Skeletal muscle satellite cell (primary cell): ENCODE data around the gene ZNF827. TPM values are rescaled to one million over a fixed set of nuclear protein-coding genes. Genes with fewer than 3 reads are reported as not detected.

Source experiments
- H3K27me3 ChIP-seq: 2 replicates; pipeline ENCODE4 v1.7.0; 2013; ENCODE audit warnings: low read length; ENCODE audit not compliant: control insufficient read depth, insufficient read depth
- H3K36me3 ChIP-seq: 2 replicates; pipeline ENCODE4 v1.7.0; 2013; ENCODE audit warnings: mild to moderate bottlenecking, control low read depth, low read length; ENCODE audit not compliant: insufficient read depth
- H3K4me1 ChIP-seq: 2 replicates; pipeline ENCODE4 v1.7.0; 2013; ENCODE audit warnings: low read length; ENCODE audit not compliant: control insufficient read depth, insufficient read depth
- H3K4me2 ChIP-seq: 2 replicates; pipeline ENCODE4 v1.7.0; 2013; ENCODE audit warnings: mild to moderate bottlenecking, low read length
- H3K4me3 ChIP-seq: 2 replicates; pipeline ENCODE4 v1.7.0; 2013; ENCODE audit warnings: low read length
- H3K9ac ChIP-seq: 2 replicates; pipeline ENCODE4 v1.7.0; 2013; ENCODE audit warnings: mild to moderate bottlenecking, low read depth, low read length, moderate library complexity
- H3K9me3 ChIP-seq: replicated peaks from 2 replicates; pipeline ENCODE4 v1.7.0; 2013; ENCODE audit warnings: mild to moderate bottlenecking, control low read depth, low read length
- total RNA-seq: library from RNA; depleted of rRNA; stranded (reverse); fragments of >200 nt; gene quantifications from 2 replicates; pipeline ENCODE4 v1.2.3, GENCODE V29; 2012; rRNA removed

Gene ZNF827
- 2.5 and 6.1 TPM in 2 replicates for total RNA-seq

GRCh38 chr4:145938618-145939440 lies at the start of gene ZNF827:
ZNF827 (minus strand) TSS chr4:145938823; CDS start chr4:145938407, 416 bp downstream.
- Histone ChIP-seq H3K4me3 (peak within 1 kb of the TSS; percentile 83), H3K36me3 (no peaks in the 10 kb centered on the region), H3K4me2 (peak within 1 kb of the TSS; percentile 85), H3K4me1 (peaks cover 31% of the 10 kb centered on the region), H3K9me3 (no peaks in the 10 kb centered on the region), H3K9ac (peak within 1 kb of the TSS; percentile 86), H3K27me3 (no peaks in the 10 kb centered on the region)

DNA sequence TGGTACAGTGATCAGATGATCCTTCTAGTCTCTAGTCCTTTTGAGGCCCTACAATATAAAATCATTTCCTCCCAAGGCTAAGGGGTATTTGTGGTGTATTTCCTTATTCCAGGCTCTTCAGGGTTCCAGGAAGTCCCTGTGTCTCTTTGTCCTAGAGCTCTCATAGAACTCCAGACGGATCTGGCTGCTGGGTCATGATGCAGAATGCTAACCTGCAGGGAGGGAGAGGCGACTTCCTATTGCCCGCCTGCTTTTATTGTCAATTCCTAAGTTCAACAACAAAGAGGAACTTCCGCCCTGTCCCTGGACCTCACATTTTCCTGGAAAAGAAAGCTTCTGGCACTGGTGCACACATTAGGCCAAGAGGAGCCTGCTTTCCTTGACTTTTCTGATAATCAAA lies 45.9 kb upstream of the ZNF827 start:
- Histone ChIP-seq H3K4me1 (no peaks in the 10 kb centered on the region), H3K27me3 (peaks cover 3% of the 10 kb centered on the region), H3K9me3 (no peaks in the 10 kb centered on the region)

GRCh38 chr4:145982791-145983190 lies 44.2 kb upstream of the ZNF827 start:
- H3K36me3 ChIP-seq = no peaks in the 10 kb centered on the region
- no peak overlapping the region for H3K9ac ChIP-seq
- H3K27me3 ChIP-seq = peaks cover 3% of the 10 kb centered on the region
- H3K9me3 ChIP-seq = no peaks in the 10 kb centered on the region
- no peaks in the 10 kb centered on the region for H3K4me1 ChIP-seq
- H3K4me2 ChIP-seq = no peak overlapping the region
- H3K4me3 ChIP-seq = no peak overlapping the region

More for the DNA sequence above, 45.9 kb upstream of the ZNF827 start:
- Histone ChIP-seq H3K4me3 (no peak overlapping the region), H3K9ac (no peak overlapping the region), H3K4me2 (no peak overlapping the region), H3K36me3 (no peaks in the 10 kb centered on the region)

DNA sequence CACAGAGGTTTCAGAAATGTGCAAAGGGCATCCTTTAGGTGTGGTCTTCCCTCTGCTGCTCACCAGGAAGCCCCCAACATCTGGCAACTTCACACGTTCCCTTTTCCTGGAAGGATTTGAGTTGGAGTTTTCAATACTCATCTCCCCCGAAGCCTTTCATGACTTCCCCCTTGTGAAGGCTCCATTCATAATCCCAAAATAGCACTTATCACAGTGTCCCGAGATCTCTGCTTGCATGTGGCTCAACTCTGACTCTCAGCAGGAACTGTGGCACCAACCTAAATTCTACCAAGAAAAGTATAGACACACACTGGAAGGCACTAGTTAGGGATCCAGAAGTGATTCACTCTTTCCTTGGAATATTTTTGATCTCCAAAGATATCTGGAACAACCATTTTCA lies 40.5 kb upstream of the ZNF827 start:
- no peaks in the 10 kb centered on the region for H3K4me1 ChIP-seq
- H3K36me3 ChIP-seq = no peaks in the 10 kb centered on the region
- no peak overlapping the region for H3K9ac ChIP-seq
- H3K4me2 ChIP-seq = no peak overlapping the region
- peaks cover 3% of the 10 kb centered on the region for H3K27me3 ChIP-seq
- no peak overlapping the region for H3K4me3 ChIP-seq
- H3K9me3 ChIP-seq = no peaks in the 10 kb centered on the region

GRCh38 chr4:145976680-145977079 lies 38.1 kb upstream of the ZNF827 start:
- no peaks in the 10 kb centered on the region for H3K4me1 ChIP-seq
- no peaks in the 10 kb centered on the region for H3K36me3 ChIP-seq
- H3K9ac ChIP-seq = no peak overlapping the region
- H3K4me3 ChIP-seq = no peak overlapping the region
- H3K9me3 ChIP-seq = no peaks in the 10 kb centered on the region
- no peak overlapping the region for H3K4me2 ChIP-seq
- H3K27me3 ChIP-seq = peaks cover 3% of the 10 kb centered on the region

GRCh38 chr4:145960012-145960411 lies 21.4 kb upstream of the ZNF827 start:
- Histone ChIP-seq H3K4me1 (peaks cover 3% of the 10 kb centered on the region), H3K9me3 (no peaks in the 10 kb centered on the region), H3K4me2 (no peak overlapping the region)

DNA sequence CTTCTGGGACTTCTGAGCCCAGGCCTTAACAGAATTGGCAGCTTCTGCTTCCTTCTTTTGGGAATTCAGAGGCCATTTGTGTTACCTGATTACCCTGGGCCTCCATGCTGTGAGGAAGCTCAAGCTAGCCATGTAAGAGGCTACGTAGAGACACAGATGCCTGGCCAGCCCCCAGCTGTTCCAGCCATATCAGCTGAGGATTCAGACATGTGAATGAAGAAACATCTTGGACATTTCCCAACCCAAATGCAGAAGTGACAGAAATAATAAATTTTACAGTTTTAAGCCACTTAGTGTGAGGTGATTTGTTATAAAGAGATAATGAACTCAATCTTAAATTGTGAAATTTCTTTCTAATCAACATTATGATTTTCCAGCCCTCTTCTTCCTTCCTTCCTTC lies 18.7 kb upstream of the ZNF827 start:
- peaks cover 11% of the 10 kb centered on the region for H3K4me1 ChIP-seq
- H3K9me3 ChIP-seq = no peaks in the 10 kb centered on the region
- no peak overlapping the region for H3K9ac ChIP-seq
- H3K36me3 ChIP-seq = no peaks in the 10 kb centered on the region
- H3K4me2 ChIP-seq = no peak overlapping the region
- no peaks in the 10 kb centered on the region for H3K27me3 ChIP-seq
- no peak overlapping the region for H3K4me3 ChIP-seq

More at GRCh38 chr4:145960012-145960411, 21.4 kb upstream of the ZNF827 start:
- H3K36me3 ChIP-seq = no peaks in the 10 kb centered on the region
- no peaks in the 10 kb centered on the region for H3K27me3 ChIP-seq
- H3K4me3 ChIP-seq = no peak overlapping the region
- H3K9ac ChIP-seq = no peak overlapping the region

GRCh38 chr4:145956288-145956890 lies 17.8 kb upstream of the ZNF827 start:
- Histone ChIP-seq H3K4me2 (no peak overlapping the region), H3K27me3 (no peaks in the 10 kb centered on the region), H3K4me3 (no peak overlapping the region), H3K4me1 (peaks cover 11% of the 10 kb centered on the region), H3K36me3 (no peaks in the 10 kb centered on the region), H3K9ac (no peak overlapping the region), H3K9me3 (no peaks in the 10 kb centered on the region)

DNA sequence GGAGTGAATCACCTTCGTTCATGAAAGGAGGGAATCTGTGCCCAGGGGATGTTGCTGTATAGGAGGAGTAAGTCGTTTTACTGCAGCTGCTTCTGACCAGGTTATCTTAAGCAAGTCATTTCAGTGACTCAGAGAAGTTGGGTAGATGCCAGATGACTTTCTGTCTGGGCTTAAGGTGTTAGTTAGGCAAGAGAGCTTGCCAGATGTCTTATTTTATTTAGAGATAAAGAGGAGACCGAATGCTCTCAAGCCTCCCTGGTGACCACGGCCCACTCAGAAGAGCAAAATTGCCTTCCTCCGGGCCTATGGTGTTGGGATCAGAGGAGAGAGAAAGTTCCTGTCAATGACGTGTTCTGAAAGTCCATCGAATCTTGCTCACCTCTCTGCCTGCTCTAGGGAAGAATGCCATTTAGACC lies 16.3 kb upstream of the ZNF827 start:
- H3K27me3 ChIP-seq = no peaks in the 10 kb centered on the region
- peaks cover 11% of the 10 kb centered on the region for H3K4me1 ChIP-seq
- no peaks in the 10 kb centered on the region for H3K9me3 ChIP-seq
- no peaks in the 10 kb centered on the region for H3K36me3 ChIP-seq
- no peak overlapping the region for H3K4me2 ChIP-seq
- H3K4me3 ChIP-seq = no peak overlapping the region
- H3K9ac ChIP-seq = no peak overlapping the region

GRCh38 chr4:145951931-145952330 lies 13.3 kb upstream of the ZNF827 start:
- Histone ChIP-seq H3K4me1 (peaks cover 11% of the 10 kb centered on the region), H3K9me3 (no peaks in the 10 kb centered on the region), H3K36me3 (no peaks in the 10 kb centered on the region), H3K27me3 (no peaks in the 10 kb centered on the region), H3K4me2 (no peak overlapping the region), H3K4me3 (no peak overlapping the region), H3K9ac (no peak overlapping the region)

DNA sequence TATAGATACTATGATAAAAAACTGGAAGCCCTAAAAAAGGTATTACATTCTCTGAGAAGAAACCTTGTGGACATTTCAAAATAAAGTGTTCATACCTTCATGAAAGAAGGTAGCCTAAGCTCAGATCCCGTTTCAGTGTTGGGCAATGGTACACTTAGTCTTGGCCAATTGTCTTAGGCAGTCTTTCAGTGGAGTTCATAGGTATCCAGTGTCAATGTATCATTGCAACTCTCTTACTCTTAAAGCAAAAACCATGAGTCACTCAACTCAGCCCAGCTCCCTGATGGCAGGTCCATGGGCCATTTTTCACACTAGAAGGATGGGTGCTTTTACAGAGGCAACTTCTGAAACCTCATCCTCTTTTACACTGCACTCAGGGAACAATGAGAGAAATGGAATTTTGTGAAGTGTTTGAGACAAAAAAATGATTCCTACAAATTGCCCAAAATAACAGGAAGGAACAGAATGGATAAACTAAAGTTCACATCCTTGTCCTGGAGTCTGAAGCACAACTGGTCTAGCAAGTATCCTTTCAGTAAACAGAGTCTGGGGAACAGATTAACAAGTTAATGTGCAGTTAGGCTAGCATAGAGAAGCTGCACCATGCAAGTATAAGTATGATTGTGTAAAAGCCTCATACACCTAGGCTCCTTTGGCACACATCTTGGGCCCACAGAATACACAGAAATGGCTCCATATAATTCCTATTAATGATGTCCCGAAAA lies 7.0 kb upstream of the ZNF827 start:
- Histone ChIP-seq H3K36me3 (no peaks in the 10 kb centered on the region), H3K27me3 (no peaks in the 10 kb centered on the region), H3K9me3 (no peaks in the 10 kb centered on the region), H3K4me1 (no peaks in the 10 kb centered on the region), H3K9ac (no peak overlapping the region), H3K4me2 (no peak overlapping the region), H3K4me3 (no peak overlapping the region)
